ENCODE measurements around the gene NRP1.

NRP1 gene

GRCh38 chr10:33233635-33234034, 100.8 kb downstream of the NRP1 start:
- H3K9me3 ChIP-seq, result no peaks in the 10 kb centered on the region
- no peak overlapping the region for H3K27ac ChIP-seq
- no peak for TF ChIP-seq CTCF (IDR thresholded peaks at IDR 0.05)
- H3K4me3 ChIP-seq (ENCODE audit: low read depth in 1 of 2, low read length in 1 of 2), result no peak overlapping the region
- no peaks in the 10 kb centered on the region for H3K27me3 ChIP-seq
- H3K36me3 ChIP-seq, result no peaks in the 10 kb centered on the region
- H3K4me1 ChIP-seq (ENCODE audit: control insufficient read depth in 1 of 2, insufficient read depth in 1 of 2, low read depth in 1 of 2, low read length in 1 of 2), result no peaks in the 10 kb centered on the region

- H3K4me1 ChIP-seq (ENCODE audit: control insufficient read depth in 1 of 2, insufficient read depth in 1 of 2, low read depth in 1 of 2, low read length in 1 of 2), result no peaks in the 10 kb centered on the region
- no peak overlapping the region for H3K4me3 ChIP-seq (ENCODE audit: low read depth in 1 of 2, low read length in 1 of 2)
- no peak for TF ChIP-seq CTCF (IDR thresholded peaks at IDR 0.05)
- no peak overlapping the region for H3K27ac ChIP-seq
- no peaks in the 10 kb centered on the region for H3K9me3 ChIP-seq
- H3K36me3 ChIP-seq, result no peaks in the 10 kb centered on the region
- no peaks in the 10 kb centered on the region for H3K27me3 ChIP-seq
Measured at GRCh38 chr10:33233221-33233620, 101.2 kb downstream of the NRP1 start.

GRCh38 chr10:33231621-33232350, 102.7 kb downstream of the NRP1 start:
- no peak for TF ChIP-seq CTCF (IDR thresholded peaks at IDR 0.05)
- Histone ChIP-seq H3K27me3 (no peaks in the 10 kb centered on the region), H3K4me3 (ENCODE audit: low read depth in 1 of 2, low read length in 1 of 2) (no peak overlapping the region), H3K4me1 (ENCODE audit: control insufficient read depth in 1 of 2, insufficient read depth in 1 of 2, low read depth in 1 of 2, low read length in 1 of 2) (no peaks in the 10 kb centered on the region), H3K27ac (no peak overlapping the region), H3K36me3 (no peaks in the 10 kb centered on the region), H3K9me3 (no peaks in the 10 kb centered on the region)

GRCh38 chr10:33229949-33230267, 104.6 kb downstream of the NRP1 start:
- no peak overlapping the region for H3K27ac ChIP-seq
- no peaks in the 10 kb centered on the region for H3K4me1 ChIP-seq (ENCODE audit: control insufficient read depth in 1 of 2, insufficient read depth in 1 of 2, low read depth in 1 of 2, low read length in 1 of 2)
- no peaks in the 10 kb centered on the region for H3K36me3 ChIP-seq
- H3K27me3 ChIP-seq, result no peaks in the 10 kb centered on the region
- no peak for TF ChIP-seq CTCF (IDR thresholded peaks at IDR 0.05)
- no peak overlapping the region for H3K4me3 ChIP-seq (ENCODE audit: low read depth in 1 of 2, low read length in 1 of 2)
- no peaks in the 10 kb centered on the region for H3K9me3 ChIP-seq

GRCh38 chr10:33229252-33229948, 105.1 kb downstream of the NRP1 start:
- Histone ChIP-seq H3K27ac (no peak overlapping the region), H3K27me3 (no peaks in the 10 kb centered on the region), H3K4me3 (ENCODE audit: low read depth in 1 of 2, low read length in 1 of 2) (no peak overlapping the region), H3K9me3 (no peaks in the 10 kb centered on the region), H3K36me3 (no peaks in the 10 kb centered on the region), H3K4me1 (ENCODE audit: control insufficient read depth in 1 of 2, insufficient read depth in 1 of 2, low read depth in 1 of 2, low read length in 1 of 2) (no peaks in the 10 kb centered on the region)
- TF ChIP-seq CTCF (IDR thresholded peaks at IDR 0.05), result no peak

All from neutrophil (primary cell).